Limb (tissue), 2 donors: ENCODE measurements around the gene NSMF.

Source experiments
- DNase-seq, 2 donors: peaks; one replicate each; pipeline ENCODE4 v3.0.0-alpha.2; 2016; ENCODE audit errors: extremely low spot score in 2 of 2

NSMF gene

GRCh38 chr9:137433349-137433915, 25.7 kb downstream of the NSMF start:
- DNase-seq, result no peak

- DNase-seq, result no peak
Observed at GRCh38 chr9:137432687-137433348, 26.3 kb downstream of the NSMF start.

GRCh38 chr9:137431416-137431931, 27.7 kb downstream of the NSMF start:
- no peak for DNase-seq

GRCh38 chr9:137430723-137431415, 28.3 kb downstream of the NSMF start:
- no peak for DNase-seq

GRCh38 chr9:137429974-137430722, 29.0 kb downstream of the NSMF start:
- no peak for DNase-seq

GRCh38 chr9:137429546-137429890, 29.6 kb downstream of the NSMF start:
- DNase-seq, result no peak

- no peak for DNase-seq
Observed at GRCh38 chr9:137428841-137429545, 30.1 kb downstream of the NSMF start.

- no peak for DNase-seq
Observed at GRCh38 chr9:137428311-137428630, 30.9 kb downstream of the NSMF start.

- DNase-seq, result no peak
Observed at GRCh38 chr9:137427454-137428310, 31.5 kb downstream of the NSMF start.

- peak in 1 of 2 donors; percentile 31 for DNase-seq
Observed at GRCh38 chr9:137426018-137426681, 33.0 kb downstream of the NSMF start.

GRCh38 chr9:137423514-137424291, 35.4 kb downstream of the NSMF start:
- DNase-seq, result no peak

- DNase-seq, result peak; percentile 87 to 94
Observed at GRCh38 chr9:137422604-137423513, 36.3 kb downstream of the NSMF start, which contains the start of the genes EXD3 and NOXA1. TSS of gene EXD3 (minus strand) at chr9:137423162. CDS start at chr9:137395357, 27,805 bp downstream. TSS of gene NOXA1 (plus strand) at chr9:137423393. CDS start at chr9:137423530, 137 bp downstream.

- no peak for DNase-seq
Observed at GRCh38 chr9:137421838-137422603, 37.1 kb downstream of the NSMF start.

GRCh38 chr9:137417161-137418021, 41.7 kb downstream of the NSMF start:
- DNase-seq, result peak in 1 of 2 donors; percentile 32

GRCh38 chr9:137416563-137417151, 42.5 kb downstream of the NSMF start:
- peak in 1 of 2 donors; percentile 26 for DNase-seq
